Tibial nerve (tissue), 4 donors: ENCODE data around the gene CCAR1.

ENCODE experiments used
- EP300 ChIP-seq, 2 donors: sonication (generic); formaldehyde crosslinking; IDR thresholded peaks; one replicate each; pipeline ENCODE4 v1.6.1; 2017; ENCODE audit warnings: antibody characterized with exemption in 2 of 2, mild to moderate bottlenecking in 1 of 2
- POLR2A ChIP-seq, 2 donors: fragments of 450-650 bp; IDR thresholded peaks; one replicate each; pipeline ENCODE4 v1.6.1; 2017; ENCODE audit warnings: antibody characterized with exemption in 2 of 2, mild to moderate bottlenecking in 2 of 2, moderate library complexity in 2 of 2
- TF ChIP-seq, protein P1 (sequence below), 5 experiments: fragments of 200-600 bp in 3 of 5; fragments of 450-650 bp in 2 of 5; sonication (generic) in 3 of 5; IDR thresholded peaks; one replicate each; pipeline ENCODE4 v1.5.1; 2016 to 2019; ENCODE audit warnings: antibody characterized with exemption in 5 of 5, mild to moderate bottlenecking in 3 of 5, moderate library complexity in 2 of 5

DNA sequence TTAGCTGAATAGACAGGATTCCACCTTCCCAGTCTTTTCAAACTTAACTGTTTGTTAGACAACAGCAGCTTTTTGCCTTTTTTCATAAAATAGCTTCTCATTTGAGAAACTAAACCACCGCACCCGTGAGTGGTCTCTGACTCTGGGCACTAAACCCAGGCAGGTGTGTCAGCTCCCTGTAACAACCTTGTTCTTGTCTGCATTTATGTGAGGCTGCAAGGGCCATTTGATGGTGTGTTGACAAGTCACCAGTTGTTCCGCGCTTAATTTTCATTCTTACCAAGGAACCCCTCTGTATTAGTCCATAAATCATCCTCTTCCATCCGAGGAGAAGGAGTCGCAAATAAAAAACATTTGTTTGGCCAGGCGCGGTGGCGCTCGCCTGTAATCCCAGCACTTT, 107.8 kb downstream of the CCAR1 start:
- TF ChIP-seq POLR2A (IDR thresholded peaks at IDR 0.05), result no peak
- TF ChIP-seq, protein P1, sequence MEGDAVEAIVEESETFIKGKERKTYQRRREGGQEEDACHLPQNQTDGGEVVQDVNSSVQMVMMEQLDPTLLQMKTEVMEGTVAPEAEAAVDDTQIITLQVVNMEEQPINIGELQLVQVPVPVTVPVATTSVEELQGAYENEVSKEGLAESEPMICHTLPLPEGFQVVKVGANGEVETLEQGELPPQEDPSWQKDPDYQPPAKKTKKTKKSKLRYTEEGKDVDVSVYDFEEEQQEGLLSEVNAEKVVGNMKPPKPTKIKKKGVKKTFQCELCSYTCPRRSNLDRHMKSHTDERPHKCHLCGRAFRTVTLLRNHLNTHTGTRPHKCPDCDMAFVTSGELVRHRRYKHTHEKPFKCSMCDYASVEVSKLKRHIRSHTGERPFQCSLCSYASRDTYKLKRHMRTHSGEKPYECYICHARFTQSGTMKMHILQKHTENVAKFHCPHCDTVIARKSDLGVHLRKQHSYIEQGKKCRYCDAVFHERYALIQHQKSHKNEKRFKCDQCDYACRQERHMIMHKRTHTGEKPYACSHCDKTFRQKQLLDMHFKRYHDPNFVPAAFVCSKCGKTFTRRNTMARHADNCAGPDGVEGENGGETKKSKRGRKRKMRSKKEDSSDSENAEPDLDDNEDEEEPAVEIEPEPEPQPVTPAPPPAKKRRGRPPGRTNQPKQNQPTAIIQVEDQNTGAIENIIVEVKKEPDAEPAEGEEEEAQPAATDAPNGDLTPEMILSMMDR (IDR thresholded peaks at IDR 0.05), result no peak
- TF ChIP-seq EP300 (IDR thresholded peaks at IDR 0.05), result no peak
